ENCODE results near the gene NELFA.

NELFA gene

GRCh38 chr4:2048831-2049230 lies 40.1 kb upstream of the NELFA start:
- H3K4me3 ChIP-seq (ENCODE audit: control insufficient read depth, low read depth, low read length): no peak overlapping the region
- peak; percentile 13 for DNase-seq (ENCODE audit: low read depth)
- TF ChIP-seq, protein P1, sequence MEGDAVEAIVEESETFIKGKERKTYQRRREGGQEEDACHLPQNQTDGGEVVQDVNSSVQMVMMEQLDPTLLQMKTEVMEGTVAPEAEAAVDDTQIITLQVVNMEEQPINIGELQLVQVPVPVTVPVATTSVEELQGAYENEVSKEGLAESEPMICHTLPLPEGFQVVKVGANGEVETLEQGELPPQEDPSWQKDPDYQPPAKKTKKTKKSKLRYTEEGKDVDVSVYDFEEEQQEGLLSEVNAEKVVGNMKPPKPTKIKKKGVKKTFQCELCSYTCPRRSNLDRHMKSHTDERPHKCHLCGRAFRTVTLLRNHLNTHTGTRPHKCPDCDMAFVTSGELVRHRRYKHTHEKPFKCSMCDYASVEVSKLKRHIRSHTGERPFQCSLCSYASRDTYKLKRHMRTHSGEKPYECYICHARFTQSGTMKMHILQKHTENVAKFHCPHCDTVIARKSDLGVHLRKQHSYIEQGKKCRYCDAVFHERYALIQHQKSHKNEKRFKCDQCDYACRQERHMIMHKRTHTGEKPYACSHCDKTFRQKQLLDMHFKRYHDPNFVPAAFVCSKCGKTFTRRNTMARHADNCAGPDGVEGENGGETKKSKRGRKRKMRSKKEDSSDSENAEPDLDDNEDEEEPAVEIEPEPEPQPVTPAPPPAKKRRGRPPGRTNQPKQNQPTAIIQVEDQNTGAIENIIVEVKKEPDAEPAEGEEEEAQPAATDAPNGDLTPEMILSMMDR (conservative IDR thresholded peaks at IDR 0.05; ENCODE audit: control insufficient read depth, insufficient read depth, low read depth, low read length): no peak

GRCh38 chr4:2047781-2048581 lies 39.2 kb upstream of the NELFA start:
- no peak for DNase-seq (ENCODE audit: low read depth)
- no peak overlapping the region for H3K4me3 ChIP-seq (ENCODE audit: control insufficient read depth, low read depth, low read length)
- TF ChIP-seq, protein P1 (conservative IDR thresholded peaks at IDR 0.05; ENCODE audit: control insufficient read depth, insufficient read depth, low read depth, low read length): no peak

DNA sequence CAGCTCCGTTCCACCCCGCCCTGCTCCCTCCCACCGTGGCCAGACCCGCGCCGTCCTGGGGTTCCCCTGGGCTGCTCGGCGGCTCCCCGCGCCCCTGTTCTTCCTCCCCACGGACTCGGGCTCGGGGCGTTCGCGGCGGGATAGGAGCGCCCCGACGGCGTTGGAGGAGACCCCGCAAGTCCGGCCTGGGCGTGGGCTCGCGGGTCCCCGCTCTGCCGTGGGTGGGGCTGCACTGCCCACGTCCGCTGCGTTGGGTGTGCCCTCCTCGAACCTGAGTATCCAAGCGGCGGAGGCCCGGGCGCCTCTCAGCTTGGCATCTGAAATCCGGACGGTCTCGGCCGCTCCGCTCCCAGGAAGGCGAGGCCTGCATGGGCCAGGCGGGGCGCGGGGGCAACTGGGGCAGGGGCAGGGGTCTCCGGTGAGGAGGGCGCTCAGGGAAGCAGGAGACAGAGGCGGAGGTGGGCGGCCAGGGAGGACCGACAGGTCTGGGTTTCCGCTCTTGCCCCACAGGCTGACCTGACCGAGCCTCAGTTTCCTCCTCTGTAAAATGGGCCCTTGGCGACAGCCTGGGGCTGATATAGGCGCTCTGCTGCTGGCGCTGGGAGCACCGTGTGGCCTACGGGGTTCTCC lies 38.4 kb upstream of the NELFA start:
- TF ChIP-seq, protein P1 (conservative IDR thresholded peaks at IDR 0.05; ENCODE audit: control insufficient read depth, insufficient read depth, low read depth, low read length): no peak
- no peak overlapping the region for H3K4me3 ChIP-seq (ENCODE audit: control insufficient read depth, low read depth, low read length)
- no peak for DNase-seq (ENCODE audit: low read depth)

DNA sequence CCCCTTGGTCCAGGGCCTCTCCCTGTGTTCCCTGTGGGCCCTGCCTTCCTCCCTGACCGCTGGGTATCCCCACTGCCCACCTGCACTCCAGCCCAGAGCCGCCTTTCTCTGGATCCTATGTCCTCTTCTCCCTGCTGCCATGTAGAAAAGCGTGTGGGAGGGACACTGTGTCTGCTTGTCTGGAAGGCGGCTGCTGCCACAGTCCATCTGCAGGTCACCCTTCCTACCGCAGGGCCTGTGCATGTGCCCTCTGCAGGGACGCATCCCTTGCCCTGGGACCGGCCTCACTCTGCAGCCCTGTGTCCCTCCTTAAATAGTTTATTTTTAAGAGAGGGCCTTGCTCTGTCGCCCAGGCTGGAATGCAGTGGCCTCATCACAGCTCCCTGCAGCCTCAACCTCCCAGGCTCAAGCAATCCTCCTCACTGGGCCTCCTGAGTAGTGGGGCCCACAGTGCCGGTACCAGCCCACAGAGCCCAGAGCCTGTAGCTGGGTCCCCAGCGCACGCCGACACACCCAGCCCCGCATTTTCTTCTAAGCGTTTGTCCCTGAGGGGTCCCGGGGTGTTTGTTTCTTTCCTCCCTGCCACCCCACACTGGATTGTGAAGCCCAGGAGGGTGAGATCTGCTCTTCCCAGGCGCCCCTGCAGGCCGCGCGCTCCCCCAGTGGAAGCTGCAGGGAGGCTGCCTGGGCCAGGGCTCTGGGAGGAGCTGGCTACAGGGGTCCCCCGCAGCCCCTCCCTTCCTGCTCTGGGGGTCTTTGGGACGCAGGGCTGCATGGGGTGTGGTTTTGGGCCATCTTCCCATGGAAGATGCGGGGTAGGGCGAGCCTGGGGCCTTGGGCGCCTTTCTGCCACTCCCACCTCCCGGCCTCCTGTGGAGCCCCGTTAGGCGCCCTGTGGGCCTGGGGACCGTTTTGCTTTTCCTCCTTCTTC lies 37.5 kb upstream of the NELFA start:
- no peak overlapping the region for H3K4me3 ChIP-seq (ENCODE audit: control insufficient read depth, low read depth, low read length)
- no peak for DNase-seq (ENCODE audit: low read depth)
- TF ChIP-seq, protein P1 (conservative IDR thresholded peaks at IDR 0.05; ENCODE audit: control insufficient read depth, insufficient read depth, low read depth, low read length): no peak

DNA sequence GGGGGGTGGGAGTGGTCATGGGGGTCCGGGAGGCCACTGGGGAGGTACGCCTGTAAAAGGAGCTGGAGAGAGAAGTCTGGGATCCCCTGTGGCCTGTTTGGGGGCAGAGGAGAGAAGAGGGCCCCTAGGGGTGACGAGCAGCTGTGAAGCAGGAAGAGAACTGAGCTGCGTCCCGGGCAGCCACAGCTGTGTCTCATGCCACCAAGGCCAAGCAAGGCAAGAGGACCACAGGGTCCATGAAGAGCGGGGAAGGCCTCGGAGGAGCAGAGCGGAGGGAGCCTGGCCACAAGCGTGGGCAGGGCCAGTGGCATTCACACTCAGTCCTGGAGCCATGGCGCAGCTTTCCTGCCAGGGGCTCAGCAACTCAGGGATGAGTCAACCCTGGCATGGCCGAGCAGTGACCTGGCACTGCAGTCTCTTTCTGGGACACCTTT lies 36.8 kb upstream of the NELFA start:
- no peak for DNase-seq (ENCODE audit: low read depth)
- TF ChIP-seq, protein P1 (conservative IDR thresholded peaks at IDR 0.05; ENCODE audit: control insufficient read depth, insufficient read depth, low read depth, low read length): no peak

More for the DNA sequence above, 36.8 kb upstream of the NELFA start:
- no peak overlapping the region for H3K4me3 ChIP-seq (ENCODE audit: control insufficient read depth, low read depth, low read length)

All from fibroblast of mammary gland (primary cell).